Kidney (tissue), 14 donors: Measurements from ENCODE around the gene RNF208. TPM values are rescaled to one million over a fixed set of nuclear protein-coding genes. Genes with fewer than 3 reads are reported as not detected.

Source experiments
- DNase-seq, 5 donors: peaks; one replicate each; pipeline ENCODE4 v3.0.0-alpha.2; 2013 to 2020
- FAIRE-seq: peaks from 2 replicates; lab custom pipeline; 2012; peaks lifted over from hg19 to GRCh38; lab: Jason Lieb, UNC
- H3K27ac ChIP-seq, 2 donors: one replicate each; pipeline ENCODE4 v1.7.0; 2013; ENCODE audit warnings: low read depth in 2 of 2, low read length in 2 of 2, inconsistent platforms in 1 of 2
- H3K27me3 ChIP-seq: one replicate; pipeline ENCODE4 v1.7.1; 2013; ENCODE audit warnings: low read length, inconsistent platforms; ENCODE audit not compliant: control insufficient read depth, insufficient read depth
- H3K36me3 ChIP-seq, 3 donors: one replicate each; pipeline versions ENCODE4 v1.7.0 to v1.7.1; 2013; ENCODE audit warnings: low read length in 3 of 3, control low read depth in 1 of 3, inconsistent platforms in 1 of 3; ENCODE audit not compliant: insufficient read depth in 3 of 3, control insufficient read depth in 2 of 3
- H3K4me1 ChIP-seq, 3 donors: one replicate each; pipeline versions ENCODE4 v1.7.0 to v1.7.1; 2013; ENCODE audit warnings: low read length in 3 of 3, inconsistent platforms in 1 of 3, low read depth in 1 of 3; ENCODE audit not compliant: control insufficient read depth in 2 of 3, insufficient read depth in 2 of 3
- H3K4me3 ChIP-seq, 3 donors: one replicate each; pipeline versions ENCODE4 v1.7.0 to v1.8.1; 2013; ENCODE audit warnings: low read length in 3 of 3, control low read depth in 1 of 3, inconsistent platforms in 1 of 3
- H3K9ac ChIP-seq, 3 donors: one replicate each; pipeline versions ENCODE4 v1.7.0 to v1.7.1; 2013; ENCODE audit warnings: low read length in 3 of 3, control low read depth in 1 of 3, inconsistent platforms in 1 of 3
- H3K9me3 ChIP-seq, 3 donors: one replicate each; pipeline versions ENCODE4 v1.7.0 to v1.7.1; 2013; ENCODE audit warnings: low read length in 3 of 3, control low read depth in 1 of 3, inconsistent platforms in 1 of 3; ENCODE audit not compliant: control insufficient read depth in 2 of 3, insufficient read depth in 1 of 3
- intact Hi-C: fragments of 100-400 bp; cut with DNase I; formaldehyde crosslinking; loops from one replicate; pipeline ENCODE4 v1.11.1; 2022
- polyA plus RNA-seq: library from polyadenylated mRNA; stranded (reverse); fragments of 350-450 nt; fragmentation: Illumina TruSeq; extraction: RNeasy Lipid Tissue Mini Kit (QIAGEN cat#74804); gene quantifications from one replicate; pipeline ENCODE4 v1.2.3, GENCODE V29; 2014; ENCODE audit warnings: low read depth, low replicate concordance; ENCODE audit not compliant: insufficient read depth
- total RNA-seq: library from RNA; stranded (reverse); fragmentation: NEBNext Ultra II Directional; extraction: Animal tissue kit (Norgen Biotek cat#: 25700); gene quantifications from one replicate; pipeline ENCODE4 v1.2.1, GENCODE V29; 2021
- TF ChIP-seq, protein P1 (sequence below): IDR thresholded peaks from 3 replicates; pipeline ENCODE4 v1.5.1; 2012; ENCODE audit warnings: mild to moderate bottlenecking, moderate library complexity, borderline replicate concordance; ENCODE audit not compliant: insufficient read depth; ENCODE audit errors: extremely low read depth
- donor health status: control.
- donor health status: control.
- donor health status: control.
- donor health status: control.
- donor health status: control.
- donor health status: DM: yes; HTN: yes; CAD: no.
- donor health status: Normal renal cell carcinoma (clear cell type).

The RNF208 gene
- total and polyA plus RNA-seq, 2 donors from 2014 or later: 7.0 to 22.8 TPM

DNA sequence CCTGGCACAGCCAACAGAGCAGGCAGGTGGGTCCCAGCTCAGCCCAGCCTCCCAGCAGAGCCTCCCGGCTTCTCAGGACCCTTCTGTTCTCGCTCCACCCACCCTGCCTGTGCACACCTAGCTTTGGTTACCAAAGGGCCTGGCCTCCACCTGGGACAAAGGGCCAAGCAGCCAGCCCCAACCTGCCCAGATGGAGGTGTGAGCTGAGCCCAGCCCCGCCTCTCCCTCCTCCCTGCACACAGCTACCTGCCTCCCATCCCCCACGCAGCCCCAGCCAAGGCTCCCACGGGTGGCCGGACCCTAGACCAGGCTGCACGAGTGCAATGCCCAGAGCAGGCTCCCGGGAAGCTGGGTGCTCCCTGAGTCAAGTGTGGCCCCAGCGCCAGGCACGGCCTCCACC lies 27.1 kb downstream of the RNF208 start:
- peak overlapping the region in 1 of 2 donors; percentile 65 for H3K27ac ChIP-seq

DNA sequence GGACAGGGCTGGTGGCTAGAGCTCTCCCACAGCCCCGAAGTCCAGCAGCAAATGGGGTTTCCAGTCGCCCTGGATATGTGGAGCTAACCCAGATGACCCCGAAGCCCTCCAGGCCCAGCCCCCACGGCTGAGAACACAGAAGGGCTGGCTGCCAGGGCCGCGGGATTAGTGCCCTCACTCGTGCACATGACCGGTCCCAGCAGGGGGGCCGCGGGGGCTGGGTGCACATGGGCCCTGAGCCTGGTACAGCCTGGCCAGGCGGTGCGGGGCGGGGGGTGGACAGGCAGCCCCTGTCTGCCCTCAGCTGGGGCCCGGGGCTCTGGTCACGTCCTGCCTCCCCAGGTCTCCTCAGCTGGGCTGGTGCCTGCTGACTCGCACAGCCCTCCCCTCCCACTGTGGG lies 27.7 kb downstream of the RNF208 start:
- peak overlapping the region in 1 of 3 donors; percentile 19 for H3K9ac ChIP-seq

More for the DNA sequence above, 27.1 kb downstream of the RNF208 start:
- DNase-seq (no peak), FAIRE-seq (no peak)
- Histone ChIP-seq H3K36me3 (peaks cover 0 to 9% (median 4%) of the 10 kb centered on the region in 3 donors), H3K9ac (peak overlapping the region in 1 of 3 donors; percentile 19), H3K9me3 (no peaks in the 10 kb centered on the region), H3K27me3 (no peaks in the 10 kb centered on the region), H3K4me3 (no peak overlapping the region), H3K4me1 (peaks cover 0 to 55% (median 17%) of the 10 kb centered on the region in 3 donors)
- intact Hi-C loops: no loop called here
- TF ChIP-seq, protein P1, sequence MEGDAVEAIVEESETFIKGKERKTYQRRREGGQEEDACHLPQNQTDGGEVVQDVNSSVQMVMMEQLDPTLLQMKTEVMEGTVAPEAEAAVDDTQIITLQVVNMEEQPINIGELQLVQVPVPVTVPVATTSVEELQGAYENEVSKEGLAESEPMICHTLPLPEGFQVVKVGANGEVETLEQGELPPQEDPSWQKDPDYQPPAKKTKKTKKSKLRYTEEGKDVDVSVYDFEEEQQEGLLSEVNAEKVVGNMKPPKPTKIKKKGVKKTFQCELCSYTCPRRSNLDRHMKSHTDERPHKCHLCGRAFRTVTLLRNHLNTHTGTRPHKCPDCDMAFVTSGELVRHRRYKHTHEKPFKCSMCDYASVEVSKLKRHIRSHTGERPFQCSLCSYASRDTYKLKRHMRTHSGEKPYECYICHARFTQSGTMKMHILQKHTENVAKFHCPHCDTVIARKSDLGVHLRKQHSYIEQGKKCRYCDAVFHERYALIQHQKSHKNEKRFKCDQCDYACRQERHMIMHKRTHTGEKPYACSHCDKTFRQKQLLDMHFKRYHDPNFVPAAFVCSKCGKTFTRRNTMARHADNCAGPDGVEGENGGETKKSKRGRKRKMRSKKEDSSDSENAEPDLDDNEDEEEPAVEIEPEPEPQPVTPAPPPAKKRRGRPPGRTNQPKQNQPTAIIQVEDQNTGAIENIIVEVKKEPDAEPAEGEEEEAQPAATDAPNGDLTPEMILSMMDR: no peak

DNA sequence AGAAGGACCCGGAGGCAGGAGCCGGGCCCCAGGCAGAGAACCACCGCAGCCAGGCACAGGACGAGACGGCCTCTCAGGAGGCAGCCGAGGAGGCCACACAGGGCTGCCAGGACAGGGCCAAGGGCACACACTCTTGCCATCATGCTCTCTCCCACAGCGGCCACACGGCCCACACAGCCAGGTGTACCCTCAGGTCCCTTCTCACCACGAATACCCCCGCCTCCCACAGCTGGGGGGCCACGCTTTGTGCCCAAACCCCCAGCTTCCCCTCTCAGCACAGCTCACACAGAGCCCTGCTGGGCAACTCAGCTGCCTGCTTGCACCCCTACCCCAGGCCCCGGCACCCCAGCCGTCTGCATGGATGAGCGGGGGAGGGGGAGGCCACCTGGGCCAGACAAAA lies 28.3 kb downstream of the RNF208 start:
- Histone ChIP-seq H3K9me3 (no peaks in the 10 kb centered on the region), H3K36me3 (peaks cover 0 to 9% (median 4%) of the 10 kb centered on the region in 3 donors), H3K27me3 (no peaks in the 10 kb centered on the region), H3K27ac (peak overlapping the region in 1 of 2 donors; percentile 57), H3K9ac (no peak overlapping the region), H3K4me1 (peaks cover 0 to 56% (median 24%) of the 10 kb centered on the region in 3 donors), H3K4me3 (no peak overlapping the region)
- DNase-seq: no peak
- FAIRE-seq: no peak
- TF ChIP-seq, protein P1: no peak
- intact Hi-C loops: no loop called here

More for the DNA sequence above, 27.7 kb downstream of the RNF208 start:
- FAIRE-seq (no peak), DNase-seq (no peak)
- Histone ChIP-seq H3K36me3 (peaks cover 0 to 9% (median 4%) of the 10 kb centered on the region in 3 donors), H3K27me3 (no peaks in the 10 kb centered on the region), H3K4me1 (peaks cover 0 to 58% (median 22%) of the 10 kb centered on the region in 3 donors), H3K4me3 (no peak overlapping the region), H3K27ac (peak overlapping the region; percentile 57 to 61), H3K9me3 (no peaks in the 10 kb centered on the region)
- intact Hi-C loops: no loop called here
- TF ChIP-seq, protein P1: no peak

DNA sequence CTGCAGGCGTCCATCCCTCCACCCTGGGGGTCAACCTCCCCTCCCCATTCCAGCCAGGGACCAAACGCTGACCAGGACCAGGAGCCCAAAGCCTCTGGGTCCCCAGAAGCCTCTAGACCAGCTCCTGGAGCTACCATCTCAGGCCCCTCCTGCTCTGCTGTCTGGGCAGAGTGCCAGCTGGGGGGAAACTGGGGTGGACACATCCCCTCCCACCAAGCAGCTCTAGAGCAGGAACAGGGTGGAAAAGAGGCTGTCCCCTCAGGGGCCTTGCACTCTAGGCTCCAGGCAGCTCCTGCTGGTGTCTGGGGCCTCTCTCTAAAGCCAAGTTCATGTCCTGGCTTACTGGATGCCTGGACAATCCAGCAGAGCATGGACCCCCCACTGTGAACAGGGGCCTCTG lies 29.2 kb downstream of the RNF208 start:
- no peak for DNase-seq
- Histone ChIP-seq H3K4me3 (no peak overlapping the region), H3K4me1 (peaks cover 0 to 50% (median 21%) of the 10 kb centered on the region in 3 donors), H3K36me3 (peaks cover 0 to 9% (median 4%) of the 10 kb centered on the region in 3 donors), H3K9me3 (no peaks in the 10 kb centered on the region), H3K27ac (no peak overlapping the region), H3K9ac (no peak overlapping the region), H3K27me3 (no peaks in the 10 kb centered on the region)
- TF ChIP-seq, protein P1: no peak
- intact Hi-C loops: no loop called here
- FAIRE-seq: no peak
